Measurements from ENCODE around the gene FRRS1. TPM values are rescaled to one million over a fixed set of nuclear protein-coding genes. Genes with fewer than 3 reads are reported as not detected.
A peak's percentile ranks its signal among the peaks of the same experiment; 100 is the strongest.

The FRRS1 gene
- total RNA-seq, 1 experiment from 2014 or later = 39.1 TPM

- no peak for DNase-seq
- TF ChIP-seq, protein P1, sequence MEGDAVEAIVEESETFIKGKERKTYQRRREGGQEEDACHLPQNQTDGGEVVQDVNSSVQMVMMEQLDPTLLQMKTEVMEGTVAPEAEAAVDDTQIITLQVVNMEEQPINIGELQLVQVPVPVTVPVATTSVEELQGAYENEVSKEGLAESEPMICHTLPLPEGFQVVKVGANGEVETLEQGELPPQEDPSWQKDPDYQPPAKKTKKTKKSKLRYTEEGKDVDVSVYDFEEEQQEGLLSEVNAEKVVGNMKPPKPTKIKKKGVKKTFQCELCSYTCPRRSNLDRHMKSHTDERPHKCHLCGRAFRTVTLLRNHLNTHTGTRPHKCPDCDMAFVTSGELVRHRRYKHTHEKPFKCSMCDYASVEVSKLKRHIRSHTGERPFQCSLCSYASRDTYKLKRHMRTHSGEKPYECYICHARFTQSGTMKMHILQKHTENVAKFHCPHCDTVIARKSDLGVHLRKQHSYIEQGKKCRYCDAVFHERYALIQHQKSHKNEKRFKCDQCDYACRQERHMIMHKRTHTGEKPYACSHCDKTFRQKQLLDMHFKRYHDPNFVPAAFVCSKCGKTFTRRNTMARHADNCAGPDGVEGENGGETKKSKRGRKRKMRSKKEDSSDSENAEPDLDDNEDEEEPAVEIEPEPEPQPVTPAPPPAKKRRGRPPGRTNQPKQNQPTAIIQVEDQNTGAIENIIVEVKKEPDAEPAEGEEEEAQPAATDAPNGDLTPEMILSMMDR (IDR thresholded peaks at IDR 0.05; ENCODE audit: unreplicated experiment) = no peak
- Mint-ChIP-seq H3K27ac (ENCODE audit: unreplicated experiment) (no peak overlapping the region), H3K27me3 (ENCODE audit: unreplicated experiment) (no peaks in the 10 kb centered on the region), H3K4me1 (ENCODE audit: low read depth, unreplicated experiment) (no peaks in the 10 kb centered on the region), H3K9me3 (ENCODE audit: low read depth, unreplicated experiment) (no peaks in the 10 kb centered on the region), H3K36me3 (ENCODE audit: insufficient read depth, unreplicated experiment) (peaks cover 5% of the 10 kb centered on the region), H3K4me3 (ENCODE audit: low read depth, unreplicated experiment) (no peak overlapping the region)
- intact Hi-C loops (cut with micrococcal nuclease; ENCODE audit: unreplicated experiment) = no loop called here
- BruUV-seq (replicated peaks) = no TSS peak
- CTCF ChIA-PET = no interaction called here
Measured at GRCh38 chr1:99710994-99711393, 55.4 kb downstream of the FRRS1 start.

GRCh38 chr1:99707535-99708142 lies 58.8 kb downstream of the FRRS1 start:
- TF ChIP-seq, protein P1 (IDR thresholded peaks at IDR 0.05; ENCODE audit: unreplicated experiment) = peak; percentile 37
- Mint-ChIP-seq H3K4me1 (ENCODE audit: low read depth, unreplicated experiment) (no peaks in the 10 kb centered on the region), H3K9me3 (ENCODE audit: low read depth, unreplicated experiment) (no peaks in the 10 kb centered on the region), H3K4me3 (ENCODE audit: low read depth, unreplicated experiment) (no peak overlapping the region), H3K27me3 (ENCODE audit: unreplicated experiment) (no peaks in the 10 kb centered on the region), H3K27ac (ENCODE audit: unreplicated experiment) (no peak overlapping the region), H3K36me3 (ENCODE audit: insufficient read depth, unreplicated experiment) (peaks cover 6% of the 10 kb centered on the region)
- TSS peak; percentile 56 for BruUV-seq (replicated peaks)
- intact Hi-C loops (cut with micrococcal nuclease; ENCODE audit: unreplicated experiment) = loop anchor here (1.0 to 2.0 kb wide), 3 partner anchors 527 to 913 kb away; no protein-coding TSS in a partner anchor
- peak; percentile 60 for DNase-seq
- CTCF ChIA-PET = no interaction called here

DNA sequence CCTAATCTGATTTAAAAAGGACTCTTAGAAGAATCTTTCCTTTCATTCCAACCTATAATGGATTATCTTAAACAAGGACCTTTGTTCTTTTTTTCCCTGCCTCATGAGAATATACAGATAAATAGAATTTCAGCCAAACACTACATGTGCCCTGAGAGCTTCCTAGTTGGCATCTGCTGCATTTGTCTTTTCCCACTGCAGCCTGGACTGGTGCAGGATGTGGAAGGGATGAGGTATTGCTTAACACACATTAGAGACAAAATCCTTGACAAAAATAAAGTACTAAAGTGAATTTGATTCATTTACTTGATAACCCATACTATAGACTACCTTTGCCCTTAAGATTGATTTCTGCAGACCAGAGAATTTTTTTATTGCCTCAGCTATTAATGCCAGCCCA lies 61.0 kb downstream of the FRRS1 start:
- TF ChIP-seq, protein P1 (IDR thresholded peaks at IDR 0.05; ENCODE audit: unreplicated experiment) = no peak
- CTCF ChIA-PET = interaction anchor here (0.6 kb wide), 1 partner anchor 42 kb away, joined by 4 read pairs; no protein-coding TSS in a partner anchor
- intact Hi-C loops (cut with micrococcal nuclease; ENCODE audit: unreplicated experiment) = no loop called here
- Mint-ChIP-seq H3K27me3 (ENCODE audit: unreplicated experiment) (no peaks in the 10 kb centered on the region), H3K27ac (ENCODE audit: unreplicated experiment) (no peak overlapping the region), H3K9me3 (ENCODE audit: low read depth, unreplicated experiment) (no peaks in the 10 kb centered on the region), H3K4me1 (ENCODE audit: low read depth, unreplicated experiment) (no peaks in the 10 kb centered on the region), H3K36me3 (ENCODE audit: insufficient read depth, unreplicated experiment) (peaks cover 10% of the 10 kb centered on the region), H3K4me3 (ENCODE audit: low read depth, unreplicated experiment) (no peak overlapping the region)
- no peak for DNase-seq
- BruUV-seq (replicated peaks) = no TSS peak

DNA sequence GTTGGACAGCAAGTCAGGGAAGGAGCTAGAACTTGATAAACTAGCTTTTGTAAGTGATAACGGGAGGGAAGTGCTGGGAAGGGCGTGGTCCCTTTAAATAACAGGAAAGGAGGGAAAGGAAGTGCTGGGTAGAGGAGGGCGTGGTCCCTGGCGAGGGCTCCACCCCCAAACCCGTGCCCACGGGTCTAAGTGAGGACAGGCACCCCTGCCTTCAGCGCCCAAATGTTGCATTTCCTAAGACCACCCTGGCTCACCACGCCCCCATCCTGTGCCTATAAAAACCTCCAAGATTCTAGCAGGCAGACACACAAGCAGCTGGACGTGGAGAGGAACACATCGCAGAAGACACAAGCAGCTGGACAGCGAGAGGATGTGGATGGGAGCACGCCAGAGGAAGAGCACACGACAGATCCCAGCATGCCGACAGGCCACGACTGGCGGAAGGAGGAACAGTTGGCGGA lies 62.0 kb downstream of the FRRS1 start:
- intact Hi-C loops (cut with micrococcal nuclease; ENCODE audit: unreplicated experiment) = no loop called here
- Mint-ChIP-seq H3K36me3 (ENCODE audit: insufficient read depth, unreplicated experiment) (peaks cover 10% of the 10 kb centered on the region), H3K4me1 (ENCODE audit: low read depth, unreplicated experiment) (no peaks in the 10 kb centered on the region), H3K4me3 (ENCODE audit: low read depth, unreplicated experiment) (no peak overlapping the region), H3K27me3 (ENCODE audit: unreplicated experiment) (no peaks in the 10 kb centered on the region), H3K27ac (ENCODE audit: unreplicated experiment) (no peak overlapping the region), H3K9me3 (ENCODE audit: low read depth, unreplicated experiment) (no peaks in the 10 kb centered on the region)
- TF ChIP-seq, protein P1 (IDR thresholded peaks at IDR 0.05; ENCODE audit: unreplicated experiment) = no peak
- DNase-seq = no peak
- no TSS peak for BruUV-seq (replicated peaks)
- CTCF ChIA-PET = no interaction called here
